ENCODE results near the gene HPS3.
A peak's percentile ranks its signal among the peaks of the same experiment; 100 is the strongest.
"Not testable (repeated sequence)": the region's sequence is repeated elsewhere in the genome, so short reads cannot be mapped to it uniquely, and the experiment has no call there.

The HPS3 gene

GRCh38 chr3:149129326-149130205 lies at the start of gene HPS3:
TSS of gene HPS3 (plus strand) at chr3:149129638. CDS start at chr3:149129724, 86 bp downstream.
- ATAC-seq (peak; percentile 92), DNase-seq (ENCODE audit: low spot score in 2 of 2) (peak; percentile 75 to 91)
- no peaks in the 10 kb centered on the region for H3K9me3 Mint-ChIP-seq
- H3K4me1 Mint-ChIP-seq = peaks cover 39% of the 10 kb centered on the region
- peak within 1 kb of the TSS; percentile 86 for H3K27ac Mint-ChIP-seq
- peak within 1 kb of the TSS; percentile 91 for H3K4me3 Mint-ChIP-seq
- peaks cover 5% of the 10 kb centered on the region for H3K36me3 Mint-ChIP-seq

- Mint-ChIP-seq H3K27ac (no peak overlapping the region), H3K36me3 (peaks cover 53% of the 10 kb centered on the region), H3K4me3 (no peak overlapping the region), H3K4me1 (peaks cover 10% of the 10 kb centered on the region), H3K9me3 (no peaks in the 10 kb centered on the region)
- ATAC-seq (no peak), DNase-seq (ENCODE audit: low spot score in 2 of 2) (no peak)
Observed at GRCh38 chr3:149080011-149080698, 49.3 kb upstream of the HPS3 start.

GRCh38 chr3:149080699-149081091 lies 48.7 kb upstream of the HPS3 start:
- DNase-seq (ENCODE audit: low spot score in 2 of 2) = no peak
- Mint-ChIP-seq H3K4me1 (peaks cover 13% of the 10 kb centered on the region), H3K4me3 (no peak overlapping the region), H3K9me3 (no peaks in the 10 kb centered on the region), H3K36me3 (peaks cover 49% of the 10 kb centered on the region), H3K27ac (no peak overlapping the region)
- peak; percentile 59 for ATAC-seq

GRCh38 chr3:149081772-149082171 lies 47.7 kb upstream of the HPS3 start:
- Mint-ChIP-seq H3K36me3 (peaks cover 56% of the 10 kb centered on the region), H3K4me1 (peaks cover 15% of the 10 kb centered on the region), H3K9me3 (no peaks in the 10 kb centered on the region), H3K4me3 (no peak overlapping the region), H3K27ac (no peak overlapping the region)
- DNase-seq (ENCODE audit: low spot score in 2 of 2) (no peak), ATAC-seq (no peak)

GRCh38 chr3:149085828-149086231 lies 43.6 kb upstream of the HPS3 start:
- H3K4me1 Mint-ChIP-seq = peaks cover 11% of the 10 kb centered on the region
- DNase-seq (ENCODE audit: low spot score in 2 of 2) (no peak), ATAC-seq (peak; percentile 60)
- no peaks in the 10 kb centered on the region for H3K9me3 Mint-ChIP-seq
- peaks cover 42% of the 10 kb centered on the region for H3K36me3 Mint-ChIP-seq
- H3K27ac Mint-ChIP-seq = peak overlapping the region; percentile 83
- H3K4me3 Mint-ChIP-seq = peak overlapping the region; percentile 90

GRCh38 chr3:149086232-149086988 lies 43.0 kb upstream of the HPS3 start, which contains the start of gene HLTF:
TSS of gene HLTF (minus strand) at chr3:149086533. CDS start at chr3:149086336, 197 bp downstream.
- Mint-ChIP-seq H3K4me3 (peak within 1 kb of the TSS; percentile 90), H3K27ac (peak within 1 kb of the TSS; percentile 83), H3K36me3 (peaks cover 36% of the 10 kb centered on the region), H3K9me3 (no peaks in the 10 kb centered on the region), H3K4me1 (peaks cover 11% of the 10 kb centered on the region)
- DNase-seq (ENCODE audit: low spot score in 2 of 2) (peak; percentile 76 to 94), ATAC-seq (peak; percentile 99)

GRCh38 chr3:149087208-149087607 lies 42.2 kb upstream of the HPS3 start:
- ATAC-seq (no peak), DNase-seq (ENCODE audit: low spot score in 2 of 2) (no peak)
- no peaks in the 10 kb centered on the region for H3K9me3 Mint-ChIP-seq
- peaks cover 11% of the 10 kb centered on the region for H3K4me1 Mint-ChIP-seq
- peaks cover 28% of the 10 kb centered on the region for H3K36me3 Mint-ChIP-seq
- peak overlapping the region; percentile 90 for H3K4me3 Mint-ChIP-seq
- H3K27ac Mint-ChIP-seq = no peak overlapping the region

GRCh38 chr3:149089395-149089794 lies 40.0 kb upstream of the HPS3 start:
- Mint-ChIP-seq H3K27ac (no peak overlapping the region), H3K4me1 (peaks cover 11% of the 10 kb centered on the region), H3K9me3 (no peaks in the 10 kb centered on the region), H3K36me3 (peaks cover 8% of the 10 kb centered on the region), H3K4me3 (no peak overlapping the region)
- ATAC-seq (no peak), DNase-seq (ENCODE audit: low spot score in 2 of 2) (no peak)

GRCh38 chr3:149090461-149090860 lies 39.0 kb upstream of the HPS3 start:
- Mint-ChIP-seq H3K4me3 (no peak overlapping the region), H3K4me1 (peaks cover 10% of the 10 kb centered on the region)

GRCh38 chr3:149090907-149091306 lies 38.5 kb upstream of the HPS3 start:
- Mint-ChIP-seq H3K4me3 (no peak overlapping the region), H3K4me1 (peaks cover 6% of the 10 kb centered on the region), H3K36me3 (peaks cover 6% of the 10 kb centered on the region), H3K27ac (no peak overlapping the region), H3K9me3 (no peaks in the 10 kb centered on the region)
- no peak for ATAC-seq
- no peak for DNase-seq (ENCODE audit: low spot score in 2 of 2)

More at GRCh38 chr3:149090461-149090860, 39.0 kb upstream of the HPS3 start:
- no peaks in the 10 kb centered on the region for H3K9me3 Mint-ChIP-seq
- no peak overlapping the region for H3K27ac Mint-ChIP-seq
- H3K36me3 Mint-ChIP-seq = peaks cover 6% of the 10 kb centered on the region
- DNase-seq (ENCODE audit: low spot score in 2 of 2) = no peak
- no peak for ATAC-seq

- DNase-seq (ENCODE audit: low spot score in 2 of 2) (no peak), ATAC-seq (no peak)
- no peaks in the 10 kb centered on the region for H3K9me3 Mint-ChIP-seq
- H3K4me1 Mint-ChIP-seq = peaks cover 6% of the 10 kb centered on the region
- no peak overlapping the region for H3K27ac Mint-ChIP-seq
- H3K36me3 Mint-ChIP-seq = no peaks in the 10 kb centered on the region
- H3K4me3 Mint-ChIP-seq = no peak overlapping the region
Observed at GRCh38 chr3:149091983-149092382, 37.5 kb upstream of the HPS3 start.

- Mint-ChIP-seq H3K9me3 (no peaks in the 10 kb centered on the region), H3K27ac (no peak overlapping the region), H3K4me1 (no peaks in the 10 kb centered on the region), H3K4me3 (no peak overlapping the region), H3K36me3 (no peaks in the 10 kb centered on the region)
- DNase-seq (ENCODE audit: low spot score in 2 of 2) (no peak), ATAC-seq (no peak)
Observed at GRCh38 chr3:149095487-149095886, 34.0 kb upstream of the HPS3 start.

- ATAC-seq; H3K4me3 Mint-ChIP-seq; H3K9me3 Mint-ChIP-seq; H3K36me3 Mint-ChIP-seq; H3K27ac Mint-ChIP-seq; H3K4me1 Mint-ChIP-seq; DNase-seq (ENCODE audit: low spot score in 2 of 2): not testable (repeated sequence)
Observed at GRCh38 chr3:149097987-149098386, 31.5 kb upstream of the HPS3 start.

- DNase-seq (ENCODE audit: low spot score in 2 of 2) (no peak), ATAC-seq (no peak)
- no peaks in the 10 kb centered on the region for H3K4me1 Mint-ChIP-seq
- no peak overlapping the region for H3K27ac Mint-ChIP-seq
- no peaks in the 10 kb centered on the region for H3K36me3 Mint-ChIP-seq
- no peaks in the 10 kb centered on the region for H3K9me3 Mint-ChIP-seq
- no peak overlapping the region for H3K4me3 Mint-ChIP-seq
Observed at GRCh38 chr3:149101154-149101553, 28.3 kb upstream of the HPS3 start.

- H3K4me3 Mint-ChIP-seq = no peak overlapping the region
- DNase-seq (ENCODE audit: low spot score in 2 of 2) = no peak
- no peaks in the 10 kb centered on the region for H3K9me3 Mint-ChIP-seq
- H3K27ac Mint-ChIP-seq = no peak overlapping the region
- no peaks in the 10 kb centered on the region for H3K36me3 Mint-ChIP-seq
- no peaks in the 10 kb centered on the region for H3K4me1 Mint-ChIP-seq
- ATAC-seq = no peak
Observed at GRCh38 chr3:149101641-149102040, 27.8 kb upstream of the HPS3 start.

Data from stimulated activated effector memory CD8-positive, alpha-beta T cell treated with anti-CD3 and anti-CD28 coated beads, Interleukin-12 subunit alpha, Interleukin-12 subunit beta, amount 100 ng/mL, for 72 hours (primary cell).